CD4-positive, alpha-beta T cell treated with Interleukin-21 for 1 hour (primary cell): Measurements from ENCODE around the gene AGBL4.

ENCODE experiments used
- DNase-seq: peaks from one replicate; pipeline ENCODE4 v3.0.0-alpha.2; 2020

AGBL4 gene

DNA sequence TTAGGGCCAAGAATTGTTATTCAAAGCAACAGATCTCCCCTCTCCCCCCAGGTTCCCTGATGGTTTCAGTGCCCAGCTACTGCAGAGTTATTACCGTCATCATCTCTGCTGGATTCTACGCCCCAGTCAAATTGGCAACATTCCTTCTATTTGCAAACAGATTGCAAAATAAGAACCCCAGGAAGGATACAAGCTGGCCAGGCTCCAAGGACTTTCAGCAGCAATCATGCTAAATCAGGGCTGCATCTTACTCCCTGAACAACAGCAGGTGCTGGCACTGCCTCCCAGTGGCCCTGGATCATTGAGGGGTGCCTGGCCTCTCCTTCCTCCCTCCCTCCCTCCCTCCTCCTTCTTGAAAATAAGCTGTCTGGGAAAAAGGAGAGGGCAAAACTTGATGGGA lies 725.5 kb downstream of the AGBL4 start:
- DNase-seq, result no peak

DNA sequence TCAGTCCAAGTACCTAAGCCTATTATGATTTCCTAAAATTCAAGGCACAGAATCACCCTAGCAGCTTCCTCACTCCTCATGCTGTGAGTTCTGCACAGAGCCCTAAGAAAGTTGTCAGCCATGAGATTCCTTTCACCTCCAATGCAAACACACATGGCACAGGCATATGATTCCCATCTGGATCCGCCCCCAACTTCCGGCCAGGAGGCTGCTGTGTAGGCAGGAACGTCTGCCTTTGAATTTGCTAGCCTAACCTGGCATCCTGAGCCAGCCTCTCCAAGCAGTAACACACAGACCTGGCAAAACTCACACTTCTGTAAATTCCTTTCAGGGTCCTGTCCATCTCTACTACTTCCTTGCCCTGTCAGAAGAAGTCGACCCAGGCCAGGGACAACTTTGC lies 726.0 kb downstream of the AGBL4 start:
- no peak for DNase-seq

DNA sequence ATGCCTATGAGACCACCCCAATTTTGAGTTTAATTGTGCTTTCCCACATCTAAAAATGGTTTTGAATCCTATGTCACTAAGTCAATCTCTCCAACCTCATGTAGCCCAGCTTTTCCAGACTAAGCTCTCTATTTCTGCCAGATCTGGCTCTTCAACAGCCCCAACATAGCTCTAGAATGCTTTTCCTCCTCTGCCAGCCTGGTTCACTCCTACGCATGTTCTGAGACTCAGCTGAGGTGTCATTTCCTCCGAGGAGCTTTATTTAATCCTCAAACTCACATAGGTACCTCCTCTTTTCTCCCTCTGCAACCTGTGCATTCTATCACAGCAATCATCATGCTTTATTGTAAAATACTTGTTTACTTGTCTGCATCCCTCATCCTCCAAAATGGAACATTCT lies 729.2 kb downstream of the AGBL4 start:
- no peak for DNase-seq

DNA sequence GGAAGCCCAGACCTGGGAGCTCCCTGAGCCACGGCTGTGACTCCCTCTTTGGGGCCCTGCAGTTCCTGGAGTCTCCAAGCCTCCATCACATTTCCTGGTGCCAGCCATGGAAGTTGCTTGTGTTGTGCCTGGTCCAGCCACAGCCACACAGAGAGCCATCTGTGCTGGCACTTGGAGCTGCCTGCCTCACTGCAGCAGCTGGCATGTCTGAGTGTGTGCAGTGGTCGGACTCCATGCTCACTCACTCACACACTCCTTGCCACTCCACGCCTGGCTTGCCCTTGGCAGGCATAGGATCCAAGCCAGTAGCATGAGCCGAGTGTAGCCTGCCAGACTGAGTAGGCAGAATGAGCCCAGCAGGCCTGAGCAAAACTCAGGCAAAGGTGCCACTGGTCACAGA lies 730.7 kb downstream of the AGBL4 start:
- no peak for DNase-seq

DNA sequence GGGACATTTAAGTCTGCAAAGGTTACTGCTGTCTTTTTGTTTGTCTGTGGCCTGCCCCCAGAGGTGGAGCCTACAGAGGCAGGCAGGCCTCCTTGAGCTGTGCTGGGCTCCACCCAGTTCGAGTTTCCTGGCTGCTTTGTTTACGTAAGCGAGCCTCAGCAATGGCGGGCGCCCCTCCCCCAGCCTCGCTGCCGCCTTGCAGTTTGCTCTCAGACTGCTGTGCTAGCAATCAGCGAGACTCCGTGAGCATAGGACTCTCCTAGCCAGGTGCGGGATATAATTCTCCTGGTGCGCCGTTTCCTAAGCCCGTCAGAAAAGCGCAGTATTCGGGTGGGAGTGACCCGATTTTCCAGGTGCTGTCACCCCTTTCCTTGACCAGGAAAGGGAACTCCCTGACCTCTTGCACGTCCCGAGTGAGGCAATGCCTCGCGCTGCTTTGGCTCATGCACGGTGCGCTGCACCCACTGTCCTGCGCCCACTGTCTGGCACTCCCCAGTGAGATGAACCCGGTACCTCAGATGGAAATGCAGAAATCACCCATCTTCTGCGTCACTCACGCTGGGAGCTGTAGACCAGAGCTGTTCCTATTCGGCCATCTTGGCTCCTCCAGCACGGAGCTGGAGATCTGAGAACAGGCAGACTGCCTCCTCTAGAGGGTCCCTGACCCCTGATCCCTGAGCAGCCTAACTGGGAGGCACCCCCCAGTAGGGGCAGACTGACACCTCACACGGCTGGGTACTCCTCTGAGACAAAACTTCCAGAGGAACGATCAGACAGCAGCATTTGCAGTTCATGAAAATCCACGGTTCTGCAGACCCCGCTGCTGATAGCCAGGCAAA lies 766.3 kb downstream of the AGBL4 start:
- peak; percentile 2 for DNase-seq

DNA sequence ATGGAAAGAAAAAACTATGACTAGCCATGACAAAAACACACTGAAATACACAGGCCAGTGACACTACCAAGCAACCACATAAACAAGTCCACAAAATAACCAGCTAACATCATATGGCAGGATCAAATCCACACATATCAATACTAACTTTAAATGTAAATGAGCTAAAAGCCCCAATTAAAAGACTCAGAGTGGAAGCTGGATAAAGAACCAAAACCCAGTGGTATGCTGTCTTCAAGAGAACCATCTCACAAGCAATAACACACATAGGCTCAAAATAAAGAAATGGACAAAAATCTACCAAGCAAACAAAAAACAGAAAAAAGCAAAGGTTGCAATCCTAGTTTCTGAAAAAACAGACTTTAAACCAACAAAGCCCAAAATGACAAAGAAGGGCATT lies 770.8 kb downstream of the AGBL4 start:
- no peak for DNase-seq

DNA sequence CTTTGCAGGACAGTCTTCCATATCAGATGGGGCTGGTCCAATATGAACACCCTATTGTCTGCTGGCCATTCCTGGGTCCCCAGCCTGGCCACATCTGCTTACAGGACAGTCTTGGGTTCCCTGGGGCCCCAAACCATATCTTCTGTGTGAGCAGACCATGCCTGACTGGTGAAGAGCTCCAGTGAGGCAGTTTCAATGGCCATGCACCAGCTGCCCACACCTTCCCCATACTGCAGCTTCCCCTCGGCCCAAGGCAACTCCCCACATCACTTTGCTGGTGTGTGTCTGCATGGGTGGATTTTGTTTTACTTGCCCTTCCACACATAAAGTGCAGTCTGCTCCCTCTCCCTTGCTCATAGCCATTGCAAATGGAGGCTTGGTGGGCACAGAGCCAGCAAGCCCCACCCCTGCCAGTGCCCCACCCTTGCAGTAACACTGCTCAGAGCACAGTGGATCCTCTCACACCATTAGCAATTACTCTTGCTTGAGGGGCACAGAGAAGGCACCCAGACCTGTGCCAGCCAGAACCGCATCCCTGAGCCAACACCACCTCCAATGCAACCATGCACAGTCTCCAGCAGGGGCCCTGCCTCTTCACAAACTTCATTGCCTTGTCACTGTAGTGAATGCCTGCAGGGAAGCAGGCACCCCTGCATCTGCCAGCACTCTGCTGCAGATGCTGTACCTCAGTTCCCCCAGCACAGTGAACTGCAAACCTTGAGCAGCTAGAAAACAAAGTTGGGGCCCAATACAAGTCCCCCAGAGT lies 772.6 kb downstream of the AGBL4 start:
- DNase-seq, result no peak

DNA sequence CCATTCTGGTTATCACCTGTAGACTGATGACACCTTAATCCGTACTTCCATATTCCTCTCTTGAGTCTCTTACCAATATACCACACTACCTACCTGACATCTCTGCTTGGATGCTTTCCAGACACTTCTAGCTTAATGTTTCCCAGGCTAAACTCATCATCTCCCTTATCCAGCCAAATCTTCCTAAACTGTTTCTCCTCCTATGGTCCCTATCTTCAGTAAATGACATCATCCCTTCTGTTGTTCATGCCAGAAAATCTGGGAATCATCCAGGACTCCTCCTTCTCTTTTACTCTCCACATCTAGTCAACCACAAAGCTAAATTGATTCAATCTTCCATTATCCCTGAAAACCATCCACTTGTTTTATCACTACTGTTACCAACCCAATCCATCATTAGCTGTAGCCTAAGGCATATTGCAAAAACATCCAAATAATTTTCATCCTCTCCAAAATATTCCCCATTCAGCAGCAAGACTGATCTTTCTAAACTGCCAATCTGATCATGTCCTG lies 783.0 kb downstream of the AGBL4 start:
- no peak for DNase-seq

DNA sequence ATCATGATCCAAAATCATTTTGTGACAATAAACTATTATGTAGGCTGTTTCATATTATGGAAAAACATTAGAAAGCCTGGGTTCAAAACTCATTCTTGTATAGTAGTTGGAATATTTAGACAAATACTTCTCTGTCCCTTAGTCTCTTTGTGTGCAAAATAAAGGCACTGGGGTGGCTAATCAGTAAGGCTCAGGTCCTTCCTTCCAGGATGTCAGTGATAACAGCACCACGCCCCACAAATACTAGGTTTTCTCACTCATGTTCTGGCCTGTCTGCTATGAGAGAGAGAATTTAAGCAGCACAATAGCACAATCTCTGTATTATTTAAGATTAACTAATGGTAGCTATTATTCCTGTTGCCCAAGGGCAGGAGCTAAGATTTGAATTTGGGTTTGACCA lies 788.8 kb downstream of the AGBL4 start:
- no peak for DNase-seq

DNA sequence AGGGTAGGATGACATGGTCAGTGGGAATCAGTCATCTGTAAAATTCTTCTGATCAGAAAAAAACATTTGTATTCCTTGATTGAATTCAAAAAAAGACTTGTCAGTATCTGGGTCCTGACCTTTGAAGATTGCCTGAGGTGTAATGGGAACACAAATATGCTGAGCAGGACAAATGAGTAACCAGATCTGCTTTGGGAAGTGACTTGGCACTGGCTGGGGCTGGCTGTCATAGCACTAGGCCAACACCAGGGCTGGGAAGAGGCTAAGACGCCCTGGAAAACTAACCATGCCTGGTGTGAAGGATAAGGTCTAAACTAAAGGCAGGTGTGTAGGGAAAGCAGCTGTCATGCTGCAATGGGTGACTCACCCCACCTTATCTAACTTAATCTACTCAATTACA lies 794.2 kb downstream of the AGBL4 start:
- no peak for DNase-seq

DNA sequence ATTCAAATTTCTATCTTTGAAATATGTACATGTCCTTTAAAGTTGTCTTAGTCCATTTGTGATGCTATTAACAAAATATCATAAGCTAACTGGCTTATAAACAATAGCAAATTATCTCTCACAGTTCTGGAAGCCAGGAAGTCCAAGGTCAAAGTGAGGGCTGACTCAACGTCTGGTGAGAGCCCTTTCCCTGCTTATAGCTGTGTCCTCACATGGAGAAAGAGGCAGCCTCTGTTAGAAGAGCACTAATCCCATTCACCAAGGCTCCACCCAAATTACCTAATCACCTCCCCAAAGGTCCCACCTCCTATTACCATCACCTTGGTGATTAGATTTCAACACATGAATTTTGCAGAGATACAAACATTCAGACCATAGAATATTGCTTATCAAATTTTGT lies 797.0 kb downstream of the AGBL4 start:
- DNase-seq, result no peak

DNA sequence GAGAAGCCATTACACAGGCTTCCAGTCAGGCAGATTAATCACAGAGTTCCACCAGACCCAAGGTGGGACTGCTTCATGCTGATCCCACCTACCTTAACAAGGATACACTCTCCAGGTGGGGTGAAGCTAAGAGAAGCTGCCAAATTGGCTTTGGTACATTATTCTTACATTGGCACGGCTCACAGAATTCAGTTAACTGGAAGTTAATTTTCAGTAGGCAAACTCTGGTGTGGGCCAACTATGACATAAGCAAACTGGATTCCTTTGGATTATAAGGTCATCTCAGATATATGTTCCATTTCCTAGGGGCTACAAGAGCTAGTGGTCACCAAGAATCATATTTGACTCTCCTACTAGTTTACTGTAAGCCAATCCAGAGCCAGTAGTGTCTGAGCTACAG lies 798.3 kb downstream of the AGBL4 start:
- DNase-seq, result no peak

DNA sequence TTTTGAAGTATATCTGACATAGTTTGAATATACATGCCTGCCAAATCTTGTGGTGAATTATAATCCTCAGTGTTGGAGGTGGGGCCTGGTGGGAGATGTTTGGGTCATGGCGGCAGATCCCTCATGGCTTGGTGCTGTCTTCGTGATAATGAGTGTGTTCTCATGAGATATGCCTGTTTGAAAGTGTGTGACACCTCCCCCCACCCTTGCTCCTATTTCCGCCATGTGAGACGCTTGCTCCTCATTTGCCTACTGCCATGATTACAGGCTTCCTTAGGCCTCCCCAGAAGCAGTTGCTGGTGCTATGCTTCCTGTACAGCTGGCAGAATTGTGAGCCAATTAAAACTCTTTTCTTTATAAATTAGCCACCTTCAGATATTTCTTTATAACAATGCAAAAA lies 810.5 kb downstream of the AGBL4 start:
- no peak for DNase-seq

DNA sequence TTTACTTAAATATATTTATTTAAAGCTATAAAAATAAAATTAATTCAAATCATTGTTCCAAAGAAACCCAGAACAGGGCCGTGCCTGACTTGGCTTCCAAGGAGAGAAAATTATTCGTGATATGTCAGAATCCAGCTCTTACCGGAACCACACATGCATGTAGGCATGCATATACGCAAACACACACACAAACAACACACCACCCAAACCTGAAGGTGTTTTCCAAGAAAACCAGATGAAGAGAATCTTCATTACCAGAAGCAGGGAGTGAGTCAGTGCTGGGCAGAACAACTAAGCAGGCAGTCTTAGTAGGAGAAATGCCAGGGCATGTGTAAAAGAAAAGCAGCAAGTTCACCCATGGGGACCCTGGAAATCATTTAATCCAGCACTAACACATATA lies 815.0 kb downstream of the AGBL4 start:
- no peak for DNase-seq

DNA sequence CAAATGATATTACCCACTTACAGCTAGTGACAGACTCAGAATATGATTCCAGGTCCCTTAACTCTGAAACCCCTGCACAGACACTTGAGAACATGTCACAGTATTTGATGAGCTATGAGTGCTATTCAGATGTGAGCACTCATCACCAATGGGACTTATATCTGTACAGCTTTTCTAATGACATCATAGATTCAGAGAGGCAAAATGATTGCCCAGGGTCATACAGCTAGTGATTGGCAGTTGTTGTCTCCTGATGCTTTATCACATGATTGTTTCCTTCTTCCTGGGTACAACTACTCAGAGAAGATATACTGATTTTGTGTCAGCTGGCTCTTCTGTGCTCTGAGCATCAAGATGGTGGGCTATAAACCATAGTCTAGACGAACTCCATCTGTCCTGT lies 819.0 kb downstream of the AGBL4 start:
- DNase-seq, result no peak

DNA sequence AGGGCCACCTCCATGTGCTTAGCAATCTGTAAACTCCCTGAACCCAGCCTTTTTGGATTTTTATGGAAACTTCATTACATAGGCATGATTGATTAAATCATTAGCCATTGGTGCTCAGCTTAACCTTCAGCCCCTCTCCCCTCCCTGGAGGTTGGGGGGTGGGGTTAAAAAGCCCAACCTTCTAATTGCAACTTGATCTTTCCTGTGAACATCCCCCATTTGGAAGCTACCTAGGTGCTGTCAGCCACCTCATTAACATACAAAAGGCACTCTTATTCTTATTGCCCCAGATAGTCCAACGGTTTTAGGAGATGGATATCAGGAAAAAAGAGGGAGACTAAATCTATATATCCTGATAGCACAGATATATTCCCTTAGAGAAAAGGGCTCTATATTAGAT lies 823.0 kb downstream of the AGBL4 start:
- no peak for DNase-seq

DNA sequence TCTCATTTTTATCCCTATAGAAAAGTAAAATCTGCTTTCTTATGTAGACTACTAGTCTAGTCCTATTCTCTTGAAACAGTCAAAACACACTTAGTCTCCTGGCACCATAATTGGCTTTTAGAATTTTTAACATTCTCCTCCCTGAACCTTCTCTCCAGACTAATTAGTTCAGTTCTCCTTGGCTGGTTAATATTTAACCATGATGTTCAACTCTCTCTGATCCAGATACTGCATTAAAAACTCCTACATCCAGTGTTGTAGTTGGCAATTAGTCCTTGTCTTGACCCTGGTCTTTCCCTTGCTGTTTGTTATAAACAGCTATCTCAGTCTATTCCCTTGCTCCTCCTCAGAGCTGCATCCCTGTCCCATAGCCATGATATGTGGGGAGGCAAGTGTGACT lies 824.2 kb downstream of the AGBL4 start:
- DNase-seq, result no peak

DNA sequence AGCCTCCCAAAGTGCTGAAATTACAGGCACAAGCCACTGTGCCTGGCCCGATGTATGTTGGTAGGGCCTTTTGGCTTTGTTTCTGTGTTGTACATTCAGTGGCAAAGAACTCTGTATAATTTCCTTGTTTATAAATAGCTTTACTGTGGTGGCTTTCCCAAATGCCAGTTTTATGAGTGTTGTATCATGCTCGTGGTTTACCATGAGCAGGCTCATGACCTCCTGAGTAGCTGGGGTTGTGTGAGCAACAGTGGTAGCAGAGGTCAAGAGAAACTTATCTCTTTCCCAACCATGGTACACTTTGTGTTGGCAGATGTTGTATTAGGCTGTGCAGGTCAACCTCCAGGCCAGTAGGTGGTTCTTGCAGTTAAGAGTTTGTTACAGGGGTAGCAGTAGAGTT lies 826.7 kb downstream of the AGBL4 start:
- DNase-seq, result no peak

DNA sequence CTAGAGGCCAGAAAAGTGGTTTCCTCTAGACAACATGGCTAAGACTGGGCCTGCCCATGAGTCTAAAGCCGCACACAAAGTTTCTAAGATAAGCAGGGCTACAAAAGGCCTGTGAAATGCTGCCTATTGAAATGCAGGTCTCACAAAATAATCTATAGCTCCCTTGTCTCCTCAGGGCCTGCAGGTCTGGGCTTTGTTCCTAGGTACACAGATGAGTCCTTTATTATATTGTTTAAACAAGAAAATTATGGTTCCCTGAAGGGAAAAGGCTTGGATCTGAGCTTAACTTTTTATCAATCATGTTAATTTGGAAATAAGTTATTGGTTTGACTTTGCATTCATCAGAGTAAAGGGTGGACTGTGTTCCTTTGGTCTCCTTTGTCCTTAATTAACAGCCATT lies 833.6 kb downstream of the AGBL4 start:
- DNase-seq, result no peak

DNA sequence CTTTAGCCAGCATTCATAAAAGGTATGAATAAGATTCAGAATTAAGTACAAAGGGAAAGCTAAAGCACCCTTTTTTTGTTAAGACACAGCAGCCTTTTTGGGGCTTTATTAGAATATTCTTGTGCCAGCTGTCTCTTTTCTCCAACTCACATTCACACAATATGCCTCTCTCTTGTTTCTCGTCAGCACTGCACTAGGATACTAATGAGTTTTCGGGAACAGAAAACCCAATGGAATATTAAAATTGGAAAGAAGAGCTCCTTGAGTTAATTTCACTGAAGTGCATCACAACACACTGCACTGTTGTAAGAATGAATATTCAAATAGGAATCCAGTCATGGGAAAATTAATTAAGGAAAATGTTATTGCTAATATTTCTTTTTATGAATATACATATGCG lies 836.7 kb downstream of the AGBL4 start:
- DNase-seq, result no peak

DNA sequence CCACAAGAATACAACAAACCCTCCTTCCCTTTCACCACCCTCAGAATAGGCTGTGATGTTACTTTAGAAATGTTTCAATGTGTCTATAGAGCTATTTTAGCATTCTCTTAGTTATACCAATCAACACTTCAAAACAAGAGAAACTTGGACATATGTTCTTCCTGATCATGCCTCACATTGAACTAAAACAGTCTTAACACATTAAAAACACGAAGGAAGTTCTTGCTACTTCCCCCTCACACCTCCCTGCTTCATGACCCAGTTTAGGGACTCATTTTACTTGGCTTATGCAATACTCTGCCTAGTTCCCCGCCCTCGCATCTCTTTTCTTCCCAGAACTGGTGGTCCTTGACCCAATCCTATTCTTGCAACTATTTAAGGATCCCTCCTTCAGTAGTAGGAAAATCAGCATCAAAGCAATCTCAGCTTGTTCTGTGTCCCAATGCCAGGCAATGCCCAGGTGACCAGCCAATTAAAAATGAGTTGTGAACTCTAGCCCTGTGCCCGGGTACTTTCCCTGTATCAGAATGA lies 838.2 kb downstream of the AGBL4 start:
- no peak for DNase-seq

DNA sequence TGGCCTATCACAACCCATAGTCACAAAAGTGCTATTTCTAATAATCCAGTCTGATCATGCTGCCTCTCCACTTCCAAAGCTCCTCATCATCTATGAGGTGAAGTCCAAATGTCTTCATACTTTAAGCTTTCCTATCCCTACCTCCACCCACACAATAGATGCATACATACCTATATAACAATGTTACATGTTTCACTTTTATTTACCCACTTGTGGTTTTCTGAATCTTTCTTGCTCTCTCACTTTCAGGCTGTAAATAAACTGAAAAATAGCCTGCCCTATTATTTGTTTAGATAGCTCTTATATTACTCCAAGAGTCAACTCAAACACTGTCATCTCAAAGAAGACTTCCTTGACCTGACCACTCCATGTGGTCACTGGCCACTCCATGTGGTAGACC lies 840.3 kb downstream of the AGBL4 start:
- no peak for DNase-seq

DNA sequence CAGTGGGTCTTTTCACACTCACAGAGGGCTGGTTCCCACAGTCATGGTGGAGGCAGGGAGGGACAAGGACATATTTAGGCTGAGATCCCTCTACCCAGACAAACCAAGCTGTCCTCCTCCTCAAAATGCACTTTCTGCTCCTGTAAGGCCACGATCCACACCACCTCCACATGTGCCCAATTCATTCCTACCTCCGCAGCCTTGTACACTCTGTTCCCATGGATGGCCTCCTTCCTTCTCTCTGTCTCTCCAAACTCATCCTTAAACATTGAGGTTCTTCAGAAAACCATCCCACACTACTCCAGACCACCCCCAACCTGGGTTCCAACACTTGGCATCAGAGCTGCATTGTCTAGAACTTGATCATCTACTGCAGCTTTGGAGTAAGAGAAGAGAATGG lies 842.7 kb downstream of the AGBL4 start:
- DNase-seq, result no peak

DNA sequence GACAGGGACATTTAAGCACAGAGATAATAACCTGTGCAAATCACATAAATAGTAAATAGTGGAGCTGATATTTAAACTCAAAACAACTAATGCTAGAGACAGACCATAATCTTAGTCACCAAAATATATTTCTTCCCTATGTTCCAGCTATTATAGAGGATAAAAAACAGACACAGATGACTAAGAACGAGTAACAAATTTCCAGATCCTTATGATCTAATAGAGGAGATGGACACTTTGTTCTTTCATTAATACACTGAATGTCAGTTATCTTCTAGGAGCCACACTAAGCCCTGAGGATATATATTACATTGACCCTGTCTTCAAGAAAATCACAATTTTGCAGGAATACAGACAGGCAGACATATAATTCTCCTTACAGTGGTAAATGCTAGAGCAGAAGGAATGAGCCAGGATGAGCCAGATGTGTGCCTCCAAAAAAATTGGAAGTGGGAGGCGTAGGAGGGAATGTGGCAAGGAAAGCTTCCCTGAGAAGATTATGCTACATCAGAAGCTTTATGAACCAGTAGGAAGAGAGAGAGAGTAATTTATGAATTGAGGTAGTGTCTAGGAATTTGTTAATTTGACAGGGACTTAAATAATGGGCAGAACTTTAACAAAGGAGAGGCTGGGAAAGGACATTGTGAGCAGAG lies 851.7 kb downstream of the AGBL4 start:
- DNase-seq, result no peak
